Measurements from ENCODE around the gene GTF2H1.

DNA sequence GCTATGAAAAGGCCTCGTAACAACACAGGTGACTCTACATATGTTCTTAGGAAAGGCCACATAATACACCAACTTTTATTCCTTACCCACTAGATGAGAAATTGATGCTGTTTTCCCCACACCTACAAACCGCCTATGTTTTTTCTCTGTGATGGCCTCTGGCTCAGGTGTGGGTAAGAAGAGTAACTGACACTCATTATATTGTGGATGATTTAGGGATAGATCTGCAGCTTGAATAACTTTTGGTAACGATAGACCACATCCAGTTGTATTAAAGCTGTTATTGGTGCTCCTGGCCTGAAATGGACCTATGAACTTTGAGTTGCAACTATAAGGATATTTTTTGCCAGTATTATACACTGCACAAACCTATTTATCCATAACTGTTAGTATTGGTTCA, 75.6 kb downstream of the GTF2H1 start:
- TF ChIP-seq, protein P1, sequence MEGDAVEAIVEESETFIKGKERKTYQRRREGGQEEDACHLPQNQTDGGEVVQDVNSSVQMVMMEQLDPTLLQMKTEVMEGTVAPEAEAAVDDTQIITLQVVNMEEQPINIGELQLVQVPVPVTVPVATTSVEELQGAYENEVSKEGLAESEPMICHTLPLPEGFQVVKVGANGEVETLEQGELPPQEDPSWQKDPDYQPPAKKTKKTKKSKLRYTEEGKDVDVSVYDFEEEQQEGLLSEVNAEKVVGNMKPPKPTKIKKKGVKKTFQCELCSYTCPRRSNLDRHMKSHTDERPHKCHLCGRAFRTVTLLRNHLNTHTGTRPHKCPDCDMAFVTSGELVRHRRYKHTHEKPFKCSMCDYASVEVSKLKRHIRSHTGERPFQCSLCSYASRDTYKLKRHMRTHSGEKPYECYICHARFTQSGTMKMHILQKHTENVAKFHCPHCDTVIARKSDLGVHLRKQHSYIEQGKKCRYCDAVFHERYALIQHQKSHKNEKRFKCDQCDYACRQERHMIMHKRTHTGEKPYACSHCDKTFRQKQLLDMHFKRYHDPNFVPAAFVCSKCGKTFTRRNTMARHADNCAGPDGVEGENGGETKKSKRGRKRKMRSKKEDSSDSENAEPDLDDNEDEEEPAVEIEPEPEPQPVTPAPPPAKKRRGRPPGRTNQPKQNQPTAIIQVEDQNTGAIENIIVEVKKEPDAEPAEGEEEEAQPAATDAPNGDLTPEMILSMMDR (IDR thresholded peaks at IDR 0.05) = no peak
- no peak for TF ChIP-seq ZFX (IDR thresholded peaks at IDR 0.05; ENCODE audit: borderline replicate concordance)

All from 22Rv1 (cell line).